Effector memory CD4-positive, alpha-beta T cell (primary cell): ENCODE data around the gene TNNC1.

ENCODE experiments used
- DNase-seq, 3 donors: peaks; one replicate each; pipeline ENCODE4 v3.0.0-alpha.2; 2020
- H3K27ac ChIP-seq: 2 replicates; pipeline ENCODE4 v1.7.0; 2013; ENCODE audit warnings: mild to moderate bottlenecking, low read length, moderate library complexity; ENCODE audit not compliant: insufficient read depth, poor library complexity, severe bottlenecking
- H3K27me3 ChIP-seq: replicated peaks from 2 replicates; pipeline ENCODE4 v1.7.0; 2013; ENCODE audit warnings: mild to moderate bottlenecking, low read length; ENCODE audit not compliant: insufficient read depth, control insufficient read depth, poor library complexity, severe bottlenecking
- H3K36me3 ChIP-seq: 2 replicates; pipeline ENCODE4 v1.7.0; 2013; ENCODE audit warnings: mild to moderate bottlenecking, low read length, moderate library complexity; ENCODE audit not compliant: control insufficient read depth, insufficient read depth
- H3K4me1 ChIP-seq: 2 replicates; pipeline ENCODE4 v1.7.0; 2013; ENCODE audit warnings: low read length, mild to moderate bottlenecking; ENCODE audit not compliant: control insufficient read depth, insufficient read depth, poor library complexity, severe bottlenecking
- H3K4me3 ChIP-seq: 2 replicates; pipeline ENCODE4 v1.7.0; 2013; ENCODE audit warnings: low read length, low read depth, mild to moderate bottlenecking; ENCODE audit not compliant: insufficient read depth, poor library complexity, severe bottlenecking
- H3K9me3 ChIP-seq: 2 replicates; pipeline ENCODE4 v1.7.0; 2013; ENCODE audit warnings: mild to moderate bottlenecking, low read length, moderate library complexity; ENCODE audit not compliant: control insufficient read depth

The TNNC1 gene

DNA sequence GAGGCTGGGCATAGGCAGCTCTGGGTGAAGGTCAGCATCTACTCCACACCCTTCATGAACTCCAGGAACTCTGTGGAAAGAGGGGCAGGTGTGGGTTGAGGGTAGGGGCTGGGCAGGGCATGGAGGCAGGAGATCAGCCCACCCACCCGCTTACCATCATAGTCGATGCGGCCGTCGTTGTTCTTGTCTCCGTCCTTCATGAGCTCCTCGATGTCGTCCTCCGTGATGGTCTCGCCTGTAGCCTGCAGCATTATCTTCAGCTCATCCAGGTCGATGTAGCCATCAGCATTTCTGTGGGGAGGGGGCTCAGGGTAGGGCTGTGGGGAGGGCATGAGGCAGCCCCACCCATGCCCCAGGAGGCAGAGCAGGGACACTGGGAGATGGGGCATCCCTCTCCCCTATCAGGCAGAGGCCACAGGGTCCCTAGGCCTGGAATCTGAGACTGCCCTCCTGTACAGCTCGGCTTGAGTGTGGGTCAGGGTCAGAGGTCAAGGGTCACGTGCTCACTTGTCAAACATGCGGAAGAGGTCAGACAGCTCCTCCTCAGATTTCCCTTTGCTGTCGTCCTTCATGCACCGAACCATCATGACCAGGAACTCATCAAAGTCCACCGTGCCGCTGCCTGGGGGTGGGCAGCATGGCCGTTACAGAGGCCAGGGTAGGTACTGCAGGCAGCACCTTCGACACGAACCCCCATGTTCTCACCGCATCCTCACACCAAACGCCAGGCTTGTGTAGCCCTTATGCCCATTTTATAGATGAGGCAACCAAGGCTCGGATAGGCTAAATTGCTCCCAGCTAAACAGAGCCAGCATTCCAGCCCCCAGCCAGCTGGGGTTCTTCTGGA is 2.4 kb downstream of the TNNC1 start:
- Histone ChIP-seq H3K4me3 (no peak overlapping the region), H3K27ac (no peak overlapping the region), H3K27me3 (no peaks in the 10 kb centered on the region), H3K4me1 (peaks cover 22% of the 10 kb centered on the region), H3K36me3 (no peaks in the 10 kb centered on the region), H3K9me3 (no peaks in the 10 kb centered on the region)
- no peak for DNase-seq

DNA sequence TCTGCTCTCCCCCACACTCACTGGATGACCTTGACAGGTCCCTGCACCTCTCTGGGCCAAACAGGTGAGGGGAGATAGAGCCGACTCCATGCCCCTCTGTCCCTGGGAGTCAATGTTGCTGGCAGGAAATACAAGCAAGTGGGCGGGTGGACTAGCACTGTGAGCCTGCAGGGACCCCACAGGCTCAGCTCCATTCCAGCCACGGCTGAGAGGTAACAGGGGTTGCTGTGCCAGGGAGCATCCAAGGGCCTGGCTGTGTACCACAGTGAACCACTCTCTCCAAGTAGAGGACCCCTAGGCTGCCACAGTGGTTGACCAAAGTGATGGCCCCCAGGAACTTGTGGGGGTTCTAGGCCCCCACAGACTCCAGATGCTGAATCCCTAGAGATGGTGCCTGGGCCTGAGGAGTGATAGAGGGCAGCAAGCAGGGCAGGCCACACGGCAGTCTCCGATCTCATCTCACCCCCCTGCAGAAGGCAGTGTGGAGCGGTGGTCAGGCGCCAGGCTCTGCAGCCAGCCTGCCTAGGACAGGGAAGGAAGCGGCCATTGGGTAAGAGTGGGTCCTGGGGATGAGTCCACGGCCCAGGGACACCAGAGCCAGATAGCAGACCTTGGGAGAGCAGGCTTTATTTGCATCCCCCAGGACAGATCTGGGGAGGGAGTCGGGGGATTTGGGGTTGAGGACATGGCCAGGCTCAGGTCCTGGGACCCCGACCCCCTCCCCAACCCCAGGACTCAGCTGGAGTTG is 3.2 kb downstream of the TNNC1 start:
- Histone ChIP-seq H3K36me3 (no peaks in the 10 kb centered on the region), H3K27ac (no peak overlapping the region), H3K27me3 (no peaks in the 10 kb centered on the region), H3K4me1 (peaks cover 16% of the 10 kb centered on the region), H3K4me3 (no peak overlapping the region), H3K9me3 (no peaks in the 10 kb centered on the region)
- no peak for DNase-seq

DNA sequence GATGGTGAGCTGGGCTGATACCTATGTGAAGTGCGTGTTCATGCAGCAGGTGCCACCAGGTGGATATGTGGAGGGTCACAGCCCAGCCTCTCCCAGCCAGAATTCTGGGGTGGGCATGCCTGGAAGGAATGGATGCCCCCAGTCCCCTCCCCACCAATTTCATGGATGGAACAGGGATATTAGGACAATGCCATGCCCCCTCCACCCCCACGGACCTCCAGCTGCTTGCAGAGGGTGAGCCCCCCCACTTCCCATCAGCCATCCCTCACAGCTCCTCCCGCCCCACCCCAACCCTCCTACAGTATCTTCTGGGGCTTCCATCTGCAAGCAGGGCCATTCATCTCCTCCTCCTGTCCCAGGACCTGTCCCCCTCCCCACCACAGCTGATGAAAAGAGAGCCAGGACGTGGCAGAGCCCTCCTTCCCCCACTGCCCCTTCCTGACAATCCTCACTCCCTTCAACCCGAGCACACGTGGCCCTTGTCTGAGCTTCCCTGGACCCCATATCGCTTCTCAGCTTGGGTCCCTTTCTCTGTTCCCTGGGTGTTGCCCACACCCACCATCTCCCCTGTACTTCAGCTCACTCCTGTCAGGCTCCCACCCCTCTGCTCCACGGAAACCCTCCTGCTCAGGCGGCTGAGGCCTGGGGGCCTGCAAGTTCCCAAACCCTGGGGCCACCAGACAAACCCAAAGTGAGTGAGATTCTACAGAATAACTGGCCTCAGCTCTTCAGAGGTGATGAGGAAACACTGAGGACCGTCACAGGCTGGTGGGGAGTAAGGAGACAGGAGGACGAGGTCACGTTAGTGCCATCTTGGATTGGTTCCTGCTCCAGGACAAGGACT is 6.1 kb downstream of the TNNC1 start:
- no peak for DNase-seq
- Histone ChIP-seq H3K9me3 (no peaks in the 10 kb centered on the region), H3K36me3 (no peaks in the 10 kb centered on the region), H3K27ac (no peak overlapping the region), H3K27me3 (no peaks in the 10 kb centered on the region), H3K4me1 (peaks cover 3% of the 10 kb centered on the region), H3K4me3 (no peak overlapping the region)

DNA sequence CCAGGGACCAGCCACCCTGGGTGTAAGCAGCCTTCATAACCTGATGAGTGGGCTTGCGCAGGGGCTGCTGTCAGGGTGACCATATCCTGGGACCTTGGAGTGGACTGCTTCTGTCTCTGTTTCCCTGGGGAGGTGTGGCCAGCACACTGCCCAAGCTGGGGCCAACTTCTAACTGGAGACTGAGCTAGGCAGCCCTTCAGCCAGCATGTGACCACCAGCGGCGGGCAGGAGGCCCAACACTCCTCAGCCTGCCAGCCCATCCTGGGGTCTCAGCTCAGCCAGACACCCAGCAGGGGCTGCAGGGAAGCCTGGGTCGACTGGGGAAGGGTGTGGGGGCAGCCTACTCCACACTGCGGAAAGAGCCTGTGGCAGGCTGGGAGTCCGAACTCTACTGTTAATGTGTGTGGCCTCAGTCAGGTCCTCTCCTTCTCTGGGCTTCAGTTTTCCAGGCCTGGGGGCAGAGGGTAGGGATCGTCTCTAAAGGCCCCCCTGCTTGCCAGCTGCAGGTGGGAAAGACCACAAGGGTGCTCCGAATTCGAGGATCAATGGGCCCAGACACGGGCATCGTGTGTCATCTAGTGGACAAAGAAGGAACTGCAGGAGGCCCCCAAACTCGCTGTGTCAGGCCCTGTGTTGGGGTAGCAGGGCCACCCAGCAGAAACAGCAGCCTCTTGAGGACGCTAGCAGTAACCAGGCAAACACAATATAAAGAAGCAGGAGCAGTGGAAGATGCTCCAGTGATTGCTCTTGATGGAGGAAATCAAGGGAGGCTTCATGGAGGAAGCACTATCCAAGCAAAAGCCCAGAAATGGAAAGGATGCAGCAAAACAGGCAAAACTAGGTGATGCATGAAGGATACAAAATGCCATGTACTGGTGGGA is 7.0 kb downstream of the TNNC1 start:
- Histone ChIP-seq H3K4me1 (peaks cover 3% of the 10 kb centered on the region), H3K4me3 (no peak overlapping the region), H3K27ac (no peak overlapping the region), H3K9me3 (no peaks in the 10 kb centered on the region), H3K27me3 (no peaks in the 10 kb centered on the region), H3K36me3 (no peaks in the 10 kb centered on the region)
- DNase-seq: peak; percentile 46 to 57 (median 48)

DNA sequence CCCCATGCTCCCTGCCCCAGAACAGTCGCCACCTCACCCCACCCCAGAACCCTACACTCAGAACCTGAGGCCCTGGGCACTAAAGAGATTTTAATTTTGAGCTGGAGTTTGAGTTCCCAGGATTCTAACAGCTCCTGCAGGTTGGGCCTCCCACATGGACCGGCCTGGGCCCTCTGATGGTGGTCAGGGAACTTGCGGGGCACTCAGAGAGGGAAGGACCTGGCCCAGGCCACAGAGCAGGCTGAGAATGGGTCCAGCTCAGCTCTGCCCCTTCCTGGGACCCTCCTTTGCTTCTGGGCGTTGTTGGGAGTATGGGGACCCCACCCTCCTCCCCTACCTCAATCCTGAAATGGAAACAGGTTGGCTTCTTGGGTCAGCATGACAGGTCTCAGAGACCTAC is 7.8 kb downstream of the TNNC1 start:
- peaks cover 3% of the 10 kb centered on the region for H3K4me1 ChIP-seq

DNA sequence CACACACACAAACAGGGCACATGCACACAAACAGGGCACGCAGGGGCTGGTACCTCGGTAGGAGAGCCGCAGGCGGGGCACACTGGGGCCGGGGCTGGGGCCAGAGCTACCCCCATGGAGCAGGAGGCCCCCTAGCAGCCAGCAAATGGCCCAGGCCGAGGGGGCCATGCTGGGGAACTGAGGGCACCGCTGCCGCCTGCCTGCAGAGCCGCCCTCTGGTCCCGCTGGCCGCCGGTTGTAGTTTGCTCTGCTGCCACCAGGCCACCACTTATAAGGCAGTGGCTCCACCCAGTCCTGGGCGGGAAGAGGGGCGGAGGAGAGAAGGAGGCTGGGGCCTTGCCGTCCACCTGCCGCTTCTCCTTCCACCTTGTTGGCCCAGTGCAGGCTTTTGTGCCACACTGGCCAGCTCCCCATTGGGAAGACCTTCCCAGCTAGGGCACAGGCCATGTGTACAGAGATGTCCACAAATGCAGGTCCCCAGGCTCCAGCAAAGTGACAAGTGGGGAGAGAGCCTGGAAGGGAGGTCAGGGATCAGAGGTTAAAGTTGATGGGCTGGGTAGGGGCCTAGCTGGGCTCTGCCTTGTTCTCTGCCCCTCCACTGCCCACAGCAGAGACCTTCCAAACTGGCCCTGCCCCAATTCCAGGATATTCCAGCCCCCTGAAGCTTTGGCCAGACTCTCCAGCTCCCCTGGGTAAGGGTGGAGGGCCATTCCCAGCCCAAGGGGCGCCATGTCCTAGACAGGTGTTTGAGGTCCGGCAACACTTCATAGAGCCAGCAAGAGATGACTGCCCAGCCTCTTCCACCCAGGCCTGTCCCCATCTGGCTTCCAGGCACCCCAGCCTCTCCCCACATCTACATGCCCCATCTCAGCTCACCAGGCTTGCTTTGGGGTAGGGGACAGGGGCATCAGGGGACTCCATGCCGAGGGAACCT is 8.7 kb downstream of the TNNC1 start, which contains the start of gene SEMA3G:
Gene SEMA3G (minus strand): TSS at position 244 of the 934 bp plus-strand sequence. CDS start 76 bp downstream, at position 168.
- H3K4me3 ChIP-seq: no peak within 1 kb of the TSS

More for the DNA sequence above, 7.8 kb downstream of the TNNC1 start:
- DNase-seq: no peak
- H3K27me3 ChIP-seq: no peaks in the 10 kb centered on the region
- no peak overlapping the region for H3K4me3 ChIP-seq
- no peaks in the 10 kb centered on the region for H3K36me3 ChIP-seq
- no peak overlapping the region for H3K27ac ChIP-seq
- H3K9me3 ChIP-seq: no peaks in the 10 kb centered on the region

DNA sequence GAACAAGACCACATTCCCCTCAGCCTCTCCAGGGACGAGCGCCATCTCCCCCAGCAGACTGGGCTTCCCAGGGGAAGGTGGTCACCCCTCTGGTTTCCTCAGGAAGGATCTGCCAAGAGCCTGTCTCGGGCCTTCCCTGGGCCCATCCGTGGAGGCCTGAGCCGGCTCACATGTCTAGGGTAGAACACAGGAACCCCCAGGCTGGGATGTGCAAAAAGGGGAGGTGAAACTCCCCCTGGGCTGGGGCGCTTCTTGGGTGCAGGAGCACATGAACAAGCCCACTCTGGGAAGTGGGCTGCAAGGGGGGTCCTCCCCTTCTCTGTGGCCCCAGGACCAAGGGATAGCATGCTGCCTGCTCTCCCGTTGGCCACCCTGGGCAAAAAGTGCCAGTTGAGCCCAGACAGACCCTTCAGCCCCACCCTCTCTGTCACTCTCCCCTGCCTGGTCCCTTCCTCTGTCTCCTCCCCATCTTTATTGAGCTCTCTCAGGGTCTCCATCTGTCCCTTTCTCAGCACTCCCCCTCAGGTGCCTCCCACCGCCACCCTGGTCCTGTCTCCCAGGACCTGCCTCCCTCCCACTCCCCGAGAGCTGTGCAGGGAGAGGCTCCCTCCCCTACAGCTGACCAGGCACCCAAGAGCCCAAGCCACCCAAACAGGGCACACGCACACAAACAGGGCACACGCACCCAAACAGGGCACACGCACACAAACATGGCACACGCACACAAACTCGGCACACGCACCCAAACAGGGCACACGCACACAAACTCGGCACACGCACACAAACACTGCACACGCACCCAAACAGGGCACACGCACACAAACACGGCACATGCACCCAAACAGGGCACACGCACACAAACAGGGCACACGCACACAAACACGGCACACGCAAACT is 9.8 kb downstream of the TNNC1 start:
- H3K27ac ChIP-seq: no peak overlapping the region
- H3K4me1 ChIP-seq: peaks cover 3% of the 10 kb centered on the region
- H3K9me3 ChIP-seq: no peaks in the 10 kb centered on the region
- H3K4me3 ChIP-seq: no peak overlapping the region
- no peaks in the 10 kb centered on the region for H3K36me3 ChIP-seq
- H3K27me3 ChIP-seq: no peaks in the 10 kb centered on the region
- no peak for DNase-seq

More for the DNA sequence above, 8.7 kb downstream of the TNNC1 start, which contains the start of gene SEMA3G:
- no peaks in the 10 kb centered on the region for H3K9me3 ChIP-seq
- no peaks in the 10 kb centered on the region for H3K27me3 ChIP-seq
- peak; percentile 52 to 66 (median 57) for DNase-seq
- no peak within 1 kb of the TSS for H3K27ac ChIP-seq
- no peaks in the 10 kb centered on the region for H3K36me3 ChIP-seq
- peaks cover 3% of the 10 kb centered on the region for H3K4me1 ChIP-seq

DNA sequence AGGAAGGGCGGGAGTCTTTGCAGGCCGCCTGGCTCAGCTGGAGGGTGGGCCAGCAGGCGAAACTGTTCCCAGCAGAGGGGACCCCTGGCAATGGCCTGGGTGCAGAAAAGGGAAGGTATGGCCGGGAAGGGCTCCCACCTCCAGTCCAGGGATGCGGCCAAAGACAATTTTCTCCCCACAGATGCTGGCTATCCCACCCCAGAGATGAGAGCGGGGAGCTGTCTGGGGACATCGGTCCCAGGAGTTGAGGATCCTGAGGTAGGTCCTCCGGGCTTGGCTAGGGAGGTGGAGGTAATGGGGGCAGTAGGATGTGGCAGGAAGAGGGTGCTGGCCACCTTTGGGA is 10.6 kb downstream of the TNNC1 start:
- Histone ChIP-seq H3K4me3 (no peak overlapping the region), H3K36me3 (no peaks in the 10 kb centered on the region), H3K27ac (no peak overlapping the region), H3K4me1 (peaks cover 3% of the 10 kb centered on the region), H3K9me3 (no peaks in the 10 kb centered on the region), H3K27me3 (no peaks in the 10 kb centered on the region)
- no peak for DNase-seq
